PFSK-1 (cell line): ENCODE results near the gene DMTF1.

Experiments used
- POLR2AphosphoS5 ChIP-seq: IDR thresholded peaks from 2 replicates; pipeline ENCODE4 v1.6.1; 2012; ENCODE audit warnings: low read depth, mild to moderate bottlenecking, control low read depth, low read length, moderate library complexity
- SIN3A ChIP-seq: IDR thresholded peaks from 2 replicates; pipeline ENCODE4 v1.6.1; 2012; ENCODE audit warnings: mild to moderate bottlenecking, low read length, moderate library complexity, borderline replicate concordance; ENCODE audit not compliant: insufficient read depth

GRCh38 chr7:87218796-87219544 is 66.7 kb downstream of the DMTF1 start:
- TF ChIP-seq SIN3A: no peak
- no peak for TF ChIP-seq POLR2AphosphoS5
